Measurements from ENCODE around the gene SZT2. TPM values are rescaled to one million over a fixed set of nuclear protein-coding genes. Genes with fewer than 3 reads are reported as not detected.

SZT2 gene
- total RNA-seq, 1 experiment from 2014 or later = 22.2 TPM

GRCh38 chr1:43451157-43451591, 61.5 kb downstream of the SZT2 start:
- H3K4me1 ChIP-seq (ENCODE audit: insufficient read depth, low read length) = peaks cover 29% of the 10 kb centered on the region
- no peak overlapping the region for H3K27ac ChIP-seq (ENCODE audit: low read length)
- TF ChIP-seq EZH2phosphoT487 (IDR thresholded peaks at IDR 0.05; ENCODE audit: borderline replicate concordance, low read length) = no peak
- no peak for TF ChIP-seq EZH2 (IDR thresholded peaks at IDR 0.05; ENCODE audit: low read length, unreplicated experiment)
- no peak for TF ChIP-seq CTCF (conservative IDR thresholded peaks at IDR 0.05; ENCODE audit: low read depth, low read length)
- no peak for ATAC-seq
- BruUV-seq (replicated peaks) = no TSS peak
- CTCF ChIA-PET = no interaction called here
- POLR2A ChIA-PET (ENCODE audit: unreplicated experiment) = no interaction called here
- no peaks in the 10 kb centered on the region for H3K9me2 ChIP-seq (replicated peaks; ENCODE audit: low read length)
- no peak overlapping the region for H3K4me3 ChIP-seq (ENCODE audit: low read length)
- no peaks in the 10 kb centered on the region for H3K9me3 ChIP-seq (ENCODE audit: low read length)
- intact Hi-C loops (cut with micrococcal nuclease) = loop anchor here (5.0 kb wide), 1 partner anchor 71 kb away; no protein-coding TSS in a partner anchor
- no peak for DNase-seq
- H2AFZ ChIP-seq (ENCODE audit: low read length) = no peak overlapping the region
- peaks cover 18% of the 10 kb centered on the region for H3K79me2 ChIP-seq (ENCODE audit: low read length)
- peaks cover 37% of the 10 kb centered on the region; the same call in 1 of the 2 replicates for H3K36me3 ChIP-seq (ENCODE audit: low read depth, low read length)
- no peak overlapping the region for H3K4me2 ChIP-seq (ENCODE audit: low read length)
- no peaks in the 10 kb centered on the region for H3F3A ChIP-seq (ENCODE audit: low read length, unreplicated experiment)
- no peaks in the 10 kb centered on the region for H3K27me3 ChIP-seq (ENCODE audit: low read length)
- H4K20me1 ChIP-seq (ENCODE audit: low read length) = no peaks in the 10 kb centered on the region
- H3K9ac ChIP-seq (ENCODE audit: low read length) = no peak overlapping the region

GRCh38 chr1:43451701-43452532, 62.2 kb downstream of the SZT2 start:
- ATAC-seq = no peak
- Histone ChIP-seq H3K4me2 (ENCODE audit: low read length) (0 out of 2 replicates have a peak overlapping the region, but pooled peaks have one; percentile 12), H3K9me3 (ENCODE audit: low read length) (no peaks in the 10 kb centered on the region), H3K27me3 (ENCODE audit: low read length) (no peaks in the 10 kb centered on the region), H3K79me2 (ENCODE audit: low read length) (peaks cover 18% of the 10 kb centered on the region), H3K9me2 (replicated peaks; ENCODE audit: low read length) (no peaks in the 10 kb centered on the region), H3K9ac (ENCODE audit: low read length) (no peak overlapping the region), H3K36me3 (ENCODE audit: low read depth, low read length) (peaks cover 30% of the 10 kb centered on the region; the same call in 1 of the 2 replicates), H2AFZ (ENCODE audit: low read length) (no peak overlapping the region), H3K27ac (ENCODE audit: low read length) (no peak overlapping the region), H3K4me3 (ENCODE audit: low read length) (no peak overlapping the region), H3K4me1 (ENCODE audit: insufficient read depth, low read length) (peaks cover 29% of the 10 kb centered on the region), H3F3A (ENCODE audit: low read length, unreplicated experiment) (no peaks in the 10 kb centered on the region), H4K20me1 (ENCODE audit: low read length) (no peaks in the 10 kb centered on the region)
- no TSS peak for BruUV-seq (replicated peaks)
- intact Hi-C loops (cut with micrococcal nuclease) = loop anchor here (5.0 kb wide), 1 partner anchor 70 kb away; no protein-coding TSS in a partner anchor
- ChIA-PET CTCF (no interaction called here), POLR2A (ENCODE audit: unreplicated experiment) (no interaction called here)
- TF ChIP-seq EZH2 (IDR thresholded peaks at IDR 0.05; ENCODE audit: low read length, unreplicated experiment) = no peak
- TF ChIP-seq EZH2phosphoT487 (IDR thresholded peaks at IDR 0.05; ENCODE audit: borderline replicate concordance, low read length) = no peak
- no peak for DNase-seq

GRCh38 chr1:43452789-43453441, 63.2 kb downstream of the SZT2 start:
- TF ChIP-seq EZH2phosphoT487 (IDR thresholded peaks at IDR 0.05; ENCODE audit: borderline replicate concordance, low read length) (no peak), EZH2 (IDR thresholded peaks at IDR 0.05; ENCODE audit: low read length, unreplicated experiment) (no peak), CTCF (conservative IDR thresholded peaks at IDR 0.05; ENCODE audit: low read depth, low read length) (no peak)
- DNase-seq (peak; percentile 40), ATAC-seq (peak; percentile 17)
- Histone ChIP-seq H3K4me3 (ENCODE audit: low read length) (peak overlapping the region; percentile 62), H3K79me2 (ENCODE audit: low read length) (peaks cover 18% of the 10 kb centered on the region), H3K36me3 (ENCODE audit: low read depth, low read length) (peaks cover 23% of the 10 kb centered on the region; the same call in 1 of the 2 replicates), H3K27ac (ENCODE audit: low read length) (peak overlapping the region; percentile 71), H3K9ac (ENCODE audit: low read length) (peak overlapping the region; percentile 61), H3K27me3 (ENCODE audit: low read length) (no peaks in the 10 kb centered on the region), H3K4me2 (ENCODE audit: low read length) (peak overlapping the region; percentile 82), H4K20me1 (ENCODE audit: low read length) (no peaks in the 10 kb centered on the region), H3K9me3 (ENCODE audit: low read length) (no peaks in the 10 kb centered on the region), H2AFZ (ENCODE audit: low read length) (peak overlapping the region; percentile 54; the same call in 1 of the 2 replicates), H3F3A (ENCODE audit: low read length, unreplicated experiment) (no peaks in the 10 kb centered on the region), H3K9me2 (replicated peaks; ENCODE audit: low read length) (no peaks in the 10 kb centered on the region), H3K4me1 (ENCODE audit: insufficient read depth, low read length) (peaks cover 29% of the 10 kb centered on the region)
- CTCF ChIA-PET = interaction anchor here (0.7 kb wide), 1 partner anchor 200 kb away, joined by 4 read pairs; no protein-coding TSS in a partner anchor
- TSS peak; percentile 39 for BruUV-seq (replicated peaks)
- intact Hi-C loops (cut with micrococcal nuclease) = loop anchor here (5.0 kb wide), 1 partner anchor 69 kb away; no protein-coding TSS in a partner anchor
- POLR2A ChIA-PET (ENCODE audit: unreplicated experiment) = no interaction called here

All from PC-3 (cell line).